ENCODE data around the gene RHOA. TPM values are rescaled to one million over a fixed set of nuclear protein-coding genes. Genes with fewer than 3 reads are reported as not detected.
A peak's percentile ranks its signal among the peaks of the same experiment; 100 is the strongest.

The RHOA gene
- total RNA-seq, 1 donor from 2014 or later, result 361 TPM

DNA sequence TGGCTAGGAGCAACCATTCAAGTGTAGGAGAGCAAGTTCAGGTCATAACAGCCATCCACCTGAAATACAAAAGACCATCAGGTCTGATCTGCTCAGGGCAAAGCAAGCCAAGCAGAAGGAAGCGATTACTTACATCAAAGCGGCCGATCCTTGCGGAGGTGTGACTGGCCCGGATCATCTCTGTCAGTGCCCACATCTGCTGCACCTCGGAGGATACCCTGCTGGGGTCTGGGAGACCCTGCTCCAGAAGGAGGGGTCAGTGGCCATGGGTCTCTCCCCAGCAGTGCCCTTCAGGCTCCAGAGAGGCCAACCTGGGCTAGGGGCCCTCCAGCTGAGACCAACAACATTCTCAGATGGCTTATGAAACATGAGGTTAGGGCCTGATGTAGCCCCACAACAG, 13.0 kb upstream of the RHOA start:
- TF ChIP-seq, protein P1, sequence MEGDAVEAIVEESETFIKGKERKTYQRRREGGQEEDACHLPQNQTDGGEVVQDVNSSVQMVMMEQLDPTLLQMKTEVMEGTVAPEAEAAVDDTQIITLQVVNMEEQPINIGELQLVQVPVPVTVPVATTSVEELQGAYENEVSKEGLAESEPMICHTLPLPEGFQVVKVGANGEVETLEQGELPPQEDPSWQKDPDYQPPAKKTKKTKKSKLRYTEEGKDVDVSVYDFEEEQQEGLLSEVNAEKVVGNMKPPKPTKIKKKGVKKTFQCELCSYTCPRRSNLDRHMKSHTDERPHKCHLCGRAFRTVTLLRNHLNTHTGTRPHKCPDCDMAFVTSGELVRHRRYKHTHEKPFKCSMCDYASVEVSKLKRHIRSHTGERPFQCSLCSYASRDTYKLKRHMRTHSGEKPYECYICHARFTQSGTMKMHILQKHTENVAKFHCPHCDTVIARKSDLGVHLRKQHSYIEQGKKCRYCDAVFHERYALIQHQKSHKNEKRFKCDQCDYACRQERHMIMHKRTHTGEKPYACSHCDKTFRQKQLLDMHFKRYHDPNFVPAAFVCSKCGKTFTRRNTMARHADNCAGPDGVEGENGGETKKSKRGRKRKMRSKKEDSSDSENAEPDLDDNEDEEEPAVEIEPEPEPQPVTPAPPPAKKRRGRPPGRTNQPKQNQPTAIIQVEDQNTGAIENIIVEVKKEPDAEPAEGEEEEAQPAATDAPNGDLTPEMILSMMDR (conservative IDR thresholded peaks at IDR 0.05), result no peak
- H3K27me3 Mint-ChIP-seq (ENCODE audit: low read depth), result no peaks in the 10 kb centered on the region
- no peaks in the 10 kb centered on the region for H3K9me3 Mint-ChIP-seq
- H3K36me3 Mint-ChIP-seq (ENCODE audit: low read depth), result peaks cover 3% of the 10 kb centered on the region
- H3K4me1 Mint-ChIP-seq, result peaks cover 25% of the 10 kb centered on the region
- peak overlapping the region; percentile 24 for H3K4me3 Mint-ChIP-seq
- H3K27ac Mint-ChIP-seq (ENCODE audit: unreplicated experiment), result no peak overlapping the region
- DNase-seq (ENCODE audit: low read depth, low spot score), result no peak

DNA sequence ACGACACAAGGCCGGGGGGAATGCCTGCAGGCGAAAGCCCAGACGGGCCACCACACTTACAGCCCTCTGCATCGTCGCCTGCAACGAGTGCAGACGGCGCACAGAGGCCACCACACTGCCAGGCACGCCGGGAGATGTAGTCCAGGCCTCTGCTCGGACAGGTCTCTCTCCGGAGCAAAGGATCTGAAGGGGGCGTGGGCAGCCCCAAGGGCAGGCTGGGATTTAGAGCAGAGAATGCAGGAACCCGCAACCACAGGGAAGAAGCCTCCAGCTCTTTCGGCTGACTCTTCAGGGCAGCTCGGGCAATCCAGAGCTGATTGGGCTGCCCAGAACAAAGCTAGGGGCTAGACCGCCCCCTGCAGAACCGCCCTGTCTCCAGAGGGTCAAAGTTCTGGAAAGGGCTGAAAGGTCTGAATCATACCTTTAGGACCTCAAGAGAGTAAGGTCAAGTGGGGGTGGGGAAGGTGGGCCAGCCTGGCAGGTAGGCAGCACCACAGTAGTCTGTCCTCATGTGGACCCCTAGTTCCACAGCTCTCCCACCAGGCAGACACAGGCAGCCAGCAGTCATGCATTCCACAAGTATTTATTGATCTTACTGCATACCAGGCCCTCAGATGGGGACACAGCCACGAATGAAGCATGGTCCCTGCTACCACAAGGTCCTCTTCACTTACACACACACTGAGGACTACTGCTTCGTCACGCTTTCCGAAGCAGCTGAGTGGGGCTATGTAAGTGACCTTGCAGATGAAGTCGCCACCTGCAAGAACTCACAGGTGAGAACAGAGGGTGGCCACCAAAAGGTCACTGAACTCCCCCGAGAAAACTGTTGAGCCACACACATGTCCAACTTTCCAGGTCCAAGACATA, 10.8 kb upstream of the RHOA start, which contains the start of gene AMT:
Gene AMT, minus strand, starts transcription at position 95 of the 870 bp plus-strand sequence. Its CDS starts 23 bp downstream, at position 72.
- DNase-seq (ENCODE audit: low read depth, low spot score), result peak; percentile 67
- peaks cover 3% of the 10 kb centered on the region for H3K36me3 Mint-ChIP-seq (ENCODE audit: low read depth)
- peak within 1 kb of the TSS; percentile 90 for H3K4me3 Mint-ChIP-seq
- H3K27me3 Mint-ChIP-seq (ENCODE audit: low read depth), result no peaks in the 10 kb centered on the region
- no peaks in the 10 kb centered on the region for H3K9me3 Mint-ChIP-seq
- peak within 1 kb of the TSS; percentile 59 for H3K27ac Mint-ChIP-seq (ENCODE audit: unreplicated experiment)
- TF ChIP-seq, protein P1 (conservative IDR thresholded peaks at IDR 0.05), result no peak
- H3K4me1 Mint-ChIP-seq, result peaks cover 16% of the 10 kb centered on the region

DNA sequence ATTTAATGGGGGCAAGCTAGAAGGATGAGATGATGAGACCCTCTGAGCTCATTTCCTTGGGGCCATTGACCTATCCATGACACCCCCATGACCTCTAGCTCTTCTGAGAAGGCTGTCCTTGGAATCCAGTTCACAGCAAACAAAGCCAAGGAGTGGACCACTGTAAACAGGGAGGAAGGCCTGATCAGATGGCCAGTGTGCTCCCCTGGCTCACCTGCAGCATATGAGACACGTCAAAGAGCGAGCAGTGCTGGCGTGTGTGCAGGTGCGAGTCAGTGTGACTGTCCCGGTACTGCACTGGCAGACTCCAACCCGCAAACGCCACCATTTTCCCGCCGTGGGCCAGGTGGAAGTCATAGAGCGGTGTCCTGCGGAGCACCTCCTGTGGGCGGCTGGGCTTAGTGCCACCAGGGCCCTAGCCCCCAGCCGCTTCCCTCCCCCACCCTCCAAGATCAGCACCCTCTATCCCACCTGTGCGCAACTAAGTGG, 10.2 kb upstream of the RHOA start:
- no peak for DNase-seq (ENCODE audit: low read depth, low spot score)
- Mint-ChIP-seq H3K27me3 (ENCODE audit: low read depth) (no peaks in the 10 kb centered on the region), H3K4me3 (peak overlapping the region; percentile 90), H3K9me3 (no peaks in the 10 kb centered on the region), H3K4me1 (peaks cover 16% of the 10 kb centered on the region), H3K27ac (ENCODE audit: unreplicated experiment) (peak overlapping the region; percentile 19), H3K36me3 (ENCODE audit: low read depth) (peaks cover 3% of the 10 kb centered on the region)
- TF ChIP-seq, protein P1 (conservative IDR thresholded peaks at IDR 0.05), result no peak

DNA sequence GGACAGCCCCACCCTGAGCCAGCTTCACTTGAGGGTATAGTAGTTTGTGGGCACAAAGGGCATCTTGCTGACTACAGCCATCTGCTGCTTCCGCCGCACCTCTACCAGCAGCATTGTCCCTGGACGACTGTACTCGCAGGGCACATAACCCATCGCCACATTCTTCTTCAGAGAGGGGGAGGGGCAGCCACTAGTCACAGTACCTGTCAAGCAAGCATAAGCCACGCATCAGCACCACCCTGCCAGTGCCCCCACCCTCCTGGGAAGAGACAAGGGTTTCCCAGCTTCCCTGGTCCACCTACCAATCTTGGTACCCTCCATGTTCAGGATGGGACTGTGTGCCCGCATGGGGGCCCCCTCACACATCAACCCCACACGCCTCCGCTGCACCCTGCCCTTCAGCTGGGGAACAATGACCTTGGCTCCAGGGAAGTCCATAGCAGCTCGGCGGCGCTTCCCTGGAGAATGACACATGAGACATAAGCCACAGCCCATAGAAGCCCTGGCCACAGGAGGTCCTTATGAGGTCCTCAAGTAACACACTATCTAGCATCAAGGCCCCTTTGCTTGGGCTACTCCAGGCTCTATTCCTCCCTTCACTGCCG, 5.8 kb upstream of the RHOA start:
- Mint-ChIP-seq H3K4me1 (peaks cover 15% of the 10 kb centered on the region), H3K4me3 (peak overlapping the region; percentile 54), H3K9me3 (no peaks in the 10 kb centered on the region), H3K27me3 (ENCODE audit: low read depth) (no peaks in the 10 kb centered on the region), H3K27ac (ENCODE audit: unreplicated experiment) (no peak overlapping the region), H3K36me3 (ENCODE audit: low read depth) (no peaks in the 10 kb centered on the region)
- no peak for DNase-seq (ENCODE audit: low read depth, low spot score)
- TF ChIP-seq, protein P1 (conservative IDR thresholded peaks at IDR 0.05), result no peak

DNA sequence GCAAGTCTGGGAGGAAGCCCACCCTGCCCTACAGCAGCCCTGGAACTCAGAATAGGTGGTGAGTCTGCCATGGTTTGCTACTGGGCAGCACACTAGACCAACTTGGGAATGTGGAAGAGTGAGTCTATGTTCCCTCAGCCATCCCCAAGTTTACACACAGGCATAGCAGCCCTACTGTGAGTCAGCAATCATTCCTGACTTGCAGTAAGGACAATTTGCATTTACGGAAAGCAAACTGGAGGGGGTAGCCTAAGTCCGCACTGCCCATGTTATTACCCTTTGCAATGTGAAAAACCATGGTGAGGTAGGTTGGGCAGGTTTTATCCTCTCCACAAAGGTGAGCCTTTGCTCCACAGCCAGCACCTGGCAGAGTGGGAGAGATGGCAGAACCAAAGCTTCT, 5.1 kb upstream of the RHOA start:
- H3K4me3 Mint-ChIP-seq, result peak overlapping the region; percentile 7
- peaks cover 9% of the 10 kb centered on the region for H3K4me1 Mint-ChIP-seq
- H3K27ac Mint-ChIP-seq (ENCODE audit: unreplicated experiment), result no peak overlapping the region
- no peaks in the 10 kb centered on the region for H3K36me3 Mint-ChIP-seq (ENCODE audit: low read depth)
- DNase-seq (ENCODE audit: low read depth, low spot score), result no peak
- TF ChIP-seq, protein P1 (conservative IDR thresholded peaks at IDR 0.05), result no peak
- no peaks in the 10 kb centered on the region for H3K9me3 Mint-ChIP-seq
- no peaks in the 10 kb centered on the region for H3K27me3 Mint-ChIP-seq (ENCODE audit: low read depth)
